Nephron progenitor cell (in vitro differentiated cells): Measurements from ENCODE around the gene PCBP2.

Experiments used
- DNase-seq: peaks from one replicate; pipeline ENCODE4 v3.0.0; 2021
- H3K27ac Mint-ChIP-seq: 2 replicates; pipeline ENCODE4 v1.8.0; 2021; ENCODE audit warnings: mild to moderate bottlenecking, moderate library complexity, mixed read lengths
- H3K27me3 Mint-ChIP-seq: 2 replicates; pipeline ENCODE4 v1.8.0; 2021; ENCODE audit warnings: mild to moderate bottlenecking, low read depth, mixed read lengths; ENCODE audit not compliant: poor library complexity
- H3K36me3 Mint-ChIP-seq: 2 replicates; pipeline ENCODE4 v1.8.0; 2021; ENCODE audit warnings: low read depth, mixed read lengths
- H3K4me1 Mint-ChIP-seq: 2 replicates; pipeline ENCODE4 v1.8.0; 2021; ENCODE audit warnings: mixed read lengths
- H3K4me3 Mint-ChIP-seq: 2 replicates; pipeline ENCODE4 v1.8.0; 2021; ENCODE audit warnings: mild to moderate bottlenecking, moderate library complexity, mixed read lengths
- H3K9me3 Mint-ChIP-seq: 2 replicates; pipeline ENCODE4 v1.8.0; 2021; ENCODE audit warnings: mild to moderate bottlenecking, moderate library complexity, mixed read lengths
- CTCF ChIP-seq: fragments of 200-600 bp; sonication (generic); IDR thresholded peaks from 2 replicates; pipeline ENCODE4 v1.5.0; 2021; ENCODE audit warnings: antibody characterized with exemption

PCBP2 gene

GRCh38 chr12:53496752-53497032, 44.8 kb downstream of the PCBP2 start:
- TF ChIP-seq CTCF, result no peak
- Mint-ChIP-seq H3K36me3 (no peaks in the 10 kb centered on the region), H3K4me3 (peak overlapping the region; percentile 66), H3K9me3 (no peaks in the 10 kb centered on the region), H3K27ac (no peak overlapping the region), H3K4me1 (peaks cover 77% of the 10 kb centered on the region), H3K27me3 (peaks cover 3% of the 10 kb centered on the region)
- DNase-seq, result no peak

GRCh38 chr12:53497461-53497860, 45.6 kb downstream of the PCBP2 start:
- no peak overlapping the region for H3K27ac Mint-ChIP-seq
- no peak overlapping the region for H3K4me3 Mint-ChIP-seq
- peaks cover 77% of the 10 kb centered on the region for H3K4me1 Mint-ChIP-seq
- H3K9me3 Mint-ChIP-seq, result no peaks in the 10 kb centered on the region
- no peaks in the 10 kb centered on the region for H3K36me3 Mint-ChIP-seq
- no peak for DNase-seq
- peaks cover 4% of the 10 kb centered on the region for H3K27me3 Mint-ChIP-seq
- no peak for TF ChIP-seq CTCF

DNA sequence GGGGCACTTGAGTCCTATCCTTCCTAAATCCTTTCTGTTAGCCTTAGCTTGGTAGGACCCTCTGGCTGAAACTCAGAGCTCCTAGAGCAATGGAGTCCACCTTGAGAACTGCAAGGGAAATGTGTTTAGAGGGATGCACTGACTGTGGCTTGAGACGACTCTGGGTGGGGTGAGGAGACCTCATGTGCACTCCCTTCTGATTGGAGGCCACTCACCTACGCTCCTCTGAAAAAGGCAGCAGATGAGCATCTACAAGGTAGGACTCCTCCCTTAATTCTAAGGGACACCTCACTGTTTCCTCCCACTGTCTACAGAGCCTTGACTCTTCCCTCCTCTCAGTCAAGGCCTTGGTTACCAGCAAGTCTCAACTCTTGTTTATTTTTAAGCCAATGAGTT, 46.3 kb downstream of the PCBP2 start:
- peaks cover 76% of the 10 kb centered on the region for H3K4me1 Mint-ChIP-seq
- H3K27me3 Mint-ChIP-seq, result peaks cover 7% of the 10 kb centered on the region
- peak overlapping the region; percentile 83 for H3K4me3 Mint-ChIP-seq
- no peak for TF ChIP-seq CTCF
- H3K9me3 Mint-ChIP-seq, result no peaks in the 10 kb centered on the region
- DNase-seq, result no peak
- no peak overlapping the region for H3K27ac Mint-ChIP-seq
- H3K36me3 Mint-ChIP-seq, result no peaks in the 10 kb centered on the region

- DNase-seq, result peak; percentile 74
- Mint-ChIP-seq H3K27ac (peak within 1 kb of the TSS; percentile 67), H3K27me3 (peaks cover 7% of the 10 kb centered on the region), H3K36me3 (peaks cover under 1% of the 10 kb centered on the region), H3K9me3 (no peaks in the 10 kb centered on the region), H3K4me1 (peaks cover 63% of the 10 kb centered on the region), H3K4me3 (peak within 1 kb of the TSS; percentile 83)
- TF ChIP-seq CTCF, result no peak
These were observed 47.6 kb downstream of the PCBP2 start, which contains the start of gene MAP3K12 for GRCh38 chr12:53499266-53500141. MAP3K12 (minus strand) TSS chr12:53499458; CDS start chr12:53487391, 12,067 bp downstream.

GRCh38 chr12:53500142-53500775, 48.4 kb downstream of the PCBP2 start:
- Mint-ChIP-seq H3K9me3 (no peaks in the 10 kb centered on the region), H3K4me1 (peaks cover 60% of the 10 kb centered on the region), H3K36me3 (peaks cover 6% of the 10 kb centered on the region), H3K27ac (peak overlapping the region; percentile 67), H3K4me3 (peak overlapping the region; percentile 83), H3K27me3 (peaks cover 7% of the 10 kb centered on the region)
- TF ChIP-seq CTCF, result no peak
- DNase-seq, result no peak
